ENCODE results near the gene KCNMB2.

- TF ChIP-seq, protein P1, sequence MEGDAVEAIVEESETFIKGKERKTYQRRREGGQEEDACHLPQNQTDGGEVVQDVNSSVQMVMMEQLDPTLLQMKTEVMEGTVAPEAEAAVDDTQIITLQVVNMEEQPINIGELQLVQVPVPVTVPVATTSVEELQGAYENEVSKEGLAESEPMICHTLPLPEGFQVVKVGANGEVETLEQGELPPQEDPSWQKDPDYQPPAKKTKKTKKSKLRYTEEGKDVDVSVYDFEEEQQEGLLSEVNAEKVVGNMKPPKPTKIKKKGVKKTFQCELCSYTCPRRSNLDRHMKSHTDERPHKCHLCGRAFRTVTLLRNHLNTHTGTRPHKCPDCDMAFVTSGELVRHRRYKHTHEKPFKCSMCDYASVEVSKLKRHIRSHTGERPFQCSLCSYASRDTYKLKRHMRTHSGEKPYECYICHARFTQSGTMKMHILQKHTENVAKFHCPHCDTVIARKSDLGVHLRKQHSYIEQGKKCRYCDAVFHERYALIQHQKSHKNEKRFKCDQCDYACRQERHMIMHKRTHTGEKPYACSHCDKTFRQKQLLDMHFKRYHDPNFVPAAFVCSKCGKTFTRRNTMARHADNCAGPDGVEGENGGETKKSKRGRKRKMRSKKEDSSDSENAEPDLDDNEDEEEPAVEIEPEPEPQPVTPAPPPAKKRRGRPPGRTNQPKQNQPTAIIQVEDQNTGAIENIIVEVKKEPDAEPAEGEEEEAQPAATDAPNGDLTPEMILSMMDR (IDR thresholded peaks at IDR 0.05; ENCODE audit: insufficient read depth, low read length): no peak
- TF ChIP-seq POLR2AphosphoS5 (IDR thresholded peaks at IDR 0.05; ENCODE audit: low read depth): no peak
- TF ChIP-seq SPI1 (IDR thresholded peaks at IDR 0.05; ENCODE audit: borderline replicate concordance, low read depth): no peak
- TF ChIP-seq, protein P2, sequence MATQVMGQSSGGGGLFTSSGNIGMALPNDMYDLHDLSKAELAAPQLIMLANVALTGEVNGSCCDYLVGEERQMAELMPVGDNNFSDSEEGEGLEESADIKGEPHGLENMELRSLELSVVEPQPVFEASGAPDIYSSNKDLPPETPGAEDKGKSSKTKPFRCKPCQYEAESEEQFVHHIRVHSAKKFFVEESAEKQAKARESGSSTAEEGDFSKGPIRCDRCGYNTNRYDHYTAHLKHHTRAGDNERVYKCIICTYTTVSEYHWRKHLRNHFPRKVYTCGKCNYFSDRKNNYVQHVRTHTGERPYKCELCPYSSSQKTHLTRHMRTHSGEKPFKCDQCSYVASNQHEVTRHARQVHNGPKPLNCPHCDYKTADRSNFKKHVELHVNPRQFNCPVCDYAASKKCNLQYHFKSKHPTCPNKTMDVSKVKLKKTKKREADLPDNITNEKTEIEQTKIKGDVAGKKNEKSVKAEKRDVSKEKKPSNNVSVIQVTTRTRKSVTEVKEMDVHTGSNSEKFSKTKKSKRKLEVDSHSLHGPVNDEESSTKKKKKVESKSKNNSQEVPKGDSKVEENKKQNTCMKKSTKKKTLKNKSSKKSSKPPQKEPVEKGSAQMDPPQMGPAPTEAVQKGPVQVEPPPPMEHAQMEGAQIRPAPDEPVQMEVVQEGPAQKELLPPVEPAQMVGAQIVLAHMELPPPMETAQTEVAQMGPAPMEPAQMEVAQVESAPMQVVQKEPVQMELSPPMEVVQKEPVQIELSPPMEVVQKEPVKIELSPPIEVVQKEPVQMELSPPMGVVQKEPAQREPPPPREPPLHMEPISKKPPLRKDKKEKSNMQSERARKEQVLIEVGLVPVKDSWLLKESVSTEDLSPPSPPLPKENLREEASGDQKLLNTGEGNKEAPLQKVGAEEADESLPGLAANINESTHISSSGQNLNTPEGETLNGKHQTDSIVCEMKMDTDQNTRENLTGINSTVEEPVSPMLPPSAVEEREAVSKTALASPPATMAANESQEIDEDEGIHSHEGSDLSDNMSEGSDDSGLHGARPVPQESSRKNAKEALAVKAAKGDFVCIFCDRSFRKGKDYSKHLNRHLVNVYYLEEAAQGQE (IDR thresholded peaks at IDR 0.05; ENCODE audit: insufficient replicate concordance, low read depth): no peak
- no peak for TF ChIP-seq GABPA (IDR thresholded peaks at IDR 0.05; ENCODE audit: low read depth)
These were observed 237.1 kb downstream of the KCNMB2 start for GRCh38 chr3:178773358-178773757.

All from HL-60 (cell line).